IMR-90 (cell line): Measurements from ENCODE around the gene PNRC2.
"Not testable (repeated sequence)": the region's sequence is repeated elsewhere in the genome, so short reads cannot be mapped to it uniquely, and the experiment has no call there.

ENCODE experiments used
- BHLHE40 ChIP-seq: fragments of 150-350 bp; IDR thresholded peaks from 2 replicates; pipeline ENCODE4 v1.6.1; 2016; ENCODE audit warnings: mild to moderate bottlenecking, low read depth, low read length
- CEBPB ChIP-seq: IDR thresholded peaks from 2 replicates; pipeline ENCODE4 v1.6.1; 2012; ENCODE audit warnings: low read depth, low read length, improper control_type of control experiment
- CHD1 ChIP-seq: IDR thresholded peaks from 2 replicates; pipeline ENCODE4 v1.6.1; 2012; ENCODE audit warnings: low read depth, low read length, improper control_type of control experiment
- CTCF ChIP-seq: conservative IDR thresholded peaks from 2 replicates; pipeline ENCODE4 v1.5.1; 2012; ENCODE audit warnings: mild to moderate bottlenecking, low read depth, low read length, improper control_type of control experiment
- ELK1 ChIP-seq: fragments of 150-350 bp; IDR thresholded peaks from 2 replicates; pipeline ENCODE4 v1.6.1; 2016; ENCODE audit warnings: low read depth, mild to moderate bottlenecking, low read length, moderate library complexity, borderline replicate concordance
- MAZ ChIP-seq: IDR thresholded peaks from 2 replicates; pipeline ENCODE4 v1.6.1; 2012; ENCODE audit warnings: low read depth, mild to moderate bottlenecking, low read length, improper control_type of control experiment, moderate library complexity, borderline replicate concordance
- MXI1 ChIP-seq: IDR thresholded peaks from 2 replicates; pipeline ENCODE4 v1.6.1; 2012; ENCODE audit warnings: low read depth, mild to moderate bottlenecking, low read length, moderate library complexity, borderline replicate concordance
- NFE2L2 ChIP-seq: fragments of 150-350 bp; IDR thresholded peaks from 2 replicates; pipeline ENCODE4 v1.6.1; 2016; ENCODE audit warnings: low read depth, mild to moderate bottlenecking, low read length
- POLR2A ChIP-seq: IDR thresholded peaks from 2 replicates; pipeline ENCODE4 v1.6.1; 2012; ENCODE audit warnings: mild to moderate bottlenecking, low read depth, low read length
- RAD21 ChIP-seq: IDR thresholded peaks from 2 replicates; pipeline ENCODE4 v1.6.1; 2012; ENCODE audit warnings: low read length, improper control_type of control experiment
- RCOR1 ChIP-seq: IDR thresholded peaks from 2 replicates; pipeline ENCODE4 v1.6.1; 2012; ENCODE audit warnings: mild to moderate bottlenecking, low read length, improper control_type of control experiment; ENCODE audit not compliant: insufficient replicate concordance
- RFX5 ChIP-seq: IDR thresholded peaks from 2 replicates; pipeline ENCODE4 v1.8.0; 2012; ENCODE audit warnings: low read depth, mild to moderate bottlenecking, low read length, moderate library complexity
- SMC3 ChIP-seq: fragments of 150-350 bp; IDR thresholded peaks from 2 replicates; pipeline ENCODE4 v1.6.1; 2016; ENCODE audit warnings: low read depth, mild to moderate bottlenecking, antibody characterized with exemption, low read length, moderate library complexity
- USF2 ChIP-seq: fragments of 150-350 bp; IDR thresholded peaks from 2 replicates; pipeline ENCODE4 v1.6.1; 2017; ENCODE audit warnings: mild to moderate bottlenecking, antibody characterized with exemption, low read length, low read depth

GRCh38 chr1:23987038-23987437 lies 27.4 kb downstream of the PNRC2 start:
- TF ChIP-seq CTCF, POLR2A, RAD21, USF2, ELK1, SMC3, RCOR1, RFX5, MAZ, MXI1, NFE2L2, CHD1, BHLHE40, CEBPB: not testable (repeated sequence)
